IPS-NIHi11 (cell line): Measurements from ENCODE around the gene CAVIN1.
"Not testable (repeated sequence)": the region's sequence is repeated elsewhere in the genome, so short reads cannot be mapped to it uniquely, and the experiment has no call there.

ENCODE experiments used
- DNase-seq: peaks from one replicate; pipeline ENCODE4 v3.0.0; 2012; ENCODE audit warnings: mixed read lengths, low spot score

Gene CAVIN1, protein sequence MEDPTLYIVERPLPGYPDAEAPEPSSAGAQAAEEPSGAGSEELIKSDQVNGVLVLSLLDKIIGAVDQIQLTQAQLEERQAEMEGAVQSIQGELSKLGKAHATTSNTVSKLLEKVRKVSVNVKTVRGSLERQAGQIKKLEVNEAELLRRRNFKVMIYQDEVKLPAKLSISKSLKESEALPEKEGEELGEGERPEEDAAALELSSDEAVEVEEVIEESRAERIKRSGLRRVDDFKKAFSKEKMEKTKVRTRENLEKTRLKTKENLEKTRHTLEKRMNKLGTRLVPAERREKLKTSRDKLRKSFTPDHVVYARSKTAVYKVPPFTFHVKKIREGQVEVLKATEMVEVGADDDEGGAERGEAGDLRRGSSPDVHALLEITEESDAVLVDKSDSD

DNA sequence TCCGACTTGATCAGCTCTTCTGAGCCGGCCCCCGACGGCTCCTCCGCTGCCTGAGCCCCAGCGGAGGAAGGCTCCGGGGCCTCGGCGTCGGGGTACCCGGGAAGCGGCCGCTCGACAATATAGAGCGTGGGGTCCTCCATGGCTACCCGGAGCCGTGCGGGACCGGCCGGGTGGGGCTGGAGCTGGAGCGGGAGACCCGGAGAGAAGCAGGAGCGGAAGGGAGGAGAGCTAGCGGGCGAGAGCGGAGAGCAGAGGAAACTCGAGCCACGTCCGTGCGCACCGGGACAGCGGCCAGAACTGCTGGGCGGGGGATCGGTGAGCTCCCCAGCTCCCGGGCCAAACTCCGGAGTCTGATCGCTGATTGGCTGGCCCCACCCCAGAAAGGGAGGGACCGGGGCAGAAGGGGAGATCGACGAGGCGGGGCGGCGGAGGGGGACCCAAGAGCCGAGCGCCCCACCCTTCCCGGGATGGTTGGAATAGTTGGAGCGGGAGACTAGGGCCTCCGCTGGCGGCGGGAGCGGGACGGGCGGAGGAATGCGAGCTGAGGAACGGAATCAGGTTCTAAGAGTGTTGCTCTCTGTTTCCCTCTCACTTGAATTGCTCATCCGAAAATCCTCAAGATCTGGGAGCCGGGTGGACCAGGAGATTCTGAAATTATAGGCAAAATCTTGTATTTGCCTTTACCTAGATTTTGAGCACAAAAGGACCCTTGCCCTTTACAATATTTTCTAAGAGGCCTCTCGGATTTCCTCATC, at the start of gene CAVIN1:
TSS of gene CAVIN1 (minus strand) at position 299 of the 755 bp plus-strand sequence. CDS start at position 140, 159 bp downstream.
- DNase-seq, result peak; percentile 98

GRCh38 chr17:42467889-42468288, 44.8 kb upstream of the CAVIN1 start:
- no peak for DNase-seq

GRCh38 chr17:42463976-42464400, 40.9 kb upstream of the CAVIN1 start:
- no peak for DNase-seq

DNA sequence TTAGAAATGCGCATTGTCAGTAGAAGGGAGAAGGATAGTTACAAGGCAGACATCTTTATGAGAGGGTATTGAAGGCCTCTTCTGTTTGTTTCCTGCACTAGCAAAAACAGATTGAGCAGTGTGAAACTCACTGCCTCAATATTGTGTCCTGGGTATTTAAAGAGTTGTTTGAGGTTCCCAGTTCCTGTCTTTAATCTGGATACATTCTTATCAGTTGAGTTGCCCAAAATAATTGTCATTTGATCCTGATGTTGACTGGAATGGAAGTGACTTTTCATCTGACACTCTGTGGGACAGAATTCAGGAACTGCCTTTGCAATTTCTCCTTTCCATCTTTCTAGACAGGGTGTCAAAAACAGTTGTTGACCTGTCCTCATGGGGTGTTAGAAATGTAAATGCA, 37.3 kb upstream of the CAVIN1 start:
- DNase-seq, result no peak

GRCh38 chr17:42459801-42460281, 36.8 kb upstream of the CAVIN1 start:
- DNase-seq, result peak; percentile 31

GRCh38 chr17:42459256-42459800, 36.3 kb upstream of the CAVIN1 start:
- peak; percentile 52 for DNase-seq

- DNase-seq, result peak; percentile 99
Observed at GRCh38 chr17:42458497-42459255, 35.6 kb upstream of the CAVIN1 start, which contains the start of gene ATP6V0A1. Gene ATP6V0A1, plus strand, starts transcription at chr17:42458878. Its CDS starts 2,017 bp downstream, at chr17:42460895.

- DNase-seq, result no peak
Observed at GRCh38 chr17:42457107-42457792, 34.2 kb upstream of the CAVIN1 start.

GRCh38 chr17:42456223-42457106, 33.4 kb upstream of the CAVIN1 start:
- DNase-seq, result no peak

DNA sequence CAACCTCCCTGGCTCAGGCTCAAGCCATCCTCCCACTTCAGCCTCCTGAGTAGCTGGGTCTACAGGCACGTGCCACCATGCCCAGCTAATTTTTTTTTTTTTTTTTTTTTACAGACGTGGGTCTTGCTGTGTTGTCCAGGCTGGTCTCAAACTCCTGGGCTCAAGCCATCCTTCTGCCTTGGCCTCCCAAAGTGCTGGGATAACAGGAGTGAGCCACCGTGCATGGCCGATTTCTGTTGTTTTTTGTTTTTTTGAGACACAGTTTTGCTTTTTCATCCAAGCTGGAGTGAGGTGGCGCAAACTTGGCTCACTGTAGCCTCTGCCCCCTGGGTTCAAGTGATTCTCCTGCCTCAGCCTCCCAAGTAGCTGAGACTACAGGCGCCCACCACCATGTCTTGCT, 31.9 kb upstream of the CAVIN1 start:
- DNase-seq, result not testable (repeated sequence)

DNA sequence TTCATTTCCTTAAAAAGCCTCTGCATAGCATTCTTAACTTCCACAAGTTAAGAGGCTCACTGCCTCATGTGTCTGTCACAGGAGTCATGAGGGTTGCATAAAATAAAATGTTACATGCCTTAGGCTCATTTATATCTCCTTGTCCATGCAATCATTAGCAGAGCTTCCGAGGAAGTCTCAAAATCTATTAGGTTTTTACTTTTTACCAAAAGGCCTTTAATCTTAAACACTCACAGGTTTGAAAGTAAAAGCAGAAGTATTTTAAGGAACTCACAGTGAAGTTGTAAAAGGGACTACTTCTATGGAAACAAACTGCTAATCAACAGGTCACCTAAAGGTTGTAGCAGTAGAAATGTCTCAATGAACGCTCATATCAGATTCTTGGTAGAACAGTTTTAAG, 30.4 kb upstream of the CAVIN1 start:
- DNase-seq, result no peak

DNA sequence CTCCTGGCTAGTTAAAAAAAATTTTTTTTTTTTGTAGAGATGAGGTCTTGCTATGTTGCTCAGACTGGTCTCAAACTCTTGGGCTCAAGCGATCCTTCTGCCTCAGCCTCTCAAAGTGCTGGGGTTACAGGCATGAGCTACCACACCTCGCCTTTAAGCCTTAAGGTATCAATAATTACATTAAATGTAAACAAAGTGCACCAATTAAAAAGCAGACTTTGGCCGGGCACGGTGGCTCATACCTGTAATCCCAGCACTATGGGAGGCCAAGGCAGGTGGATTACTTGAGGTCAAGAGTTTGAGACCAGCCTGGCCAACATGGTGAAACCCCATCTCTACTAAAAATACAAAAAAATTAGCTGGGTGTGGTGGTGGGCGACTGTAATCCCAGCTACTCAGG, 28.2 kb upstream of the CAVIN1 start:
- not testable (repeated sequence) for DNase-seq

DNA sequence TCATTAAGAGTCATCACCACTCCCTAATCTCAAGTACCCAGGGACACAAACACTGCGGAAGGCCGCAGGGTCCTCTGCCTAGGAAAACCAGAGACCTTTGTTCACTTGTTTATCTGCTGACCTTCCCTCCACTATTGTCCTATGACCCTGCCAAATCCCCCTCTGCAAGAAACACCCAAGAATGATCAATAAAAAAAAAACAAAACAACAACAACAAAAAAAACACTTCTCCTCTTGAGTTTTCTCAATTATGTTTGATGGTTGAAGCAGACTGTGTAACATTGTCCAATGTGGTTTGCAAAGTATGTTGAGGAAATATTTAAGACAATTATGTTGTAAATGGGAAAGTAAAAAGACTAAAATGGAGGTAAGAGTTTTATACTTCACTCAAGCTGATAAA, 26.8 kb upstream of the CAVIN1 start:
- not testable (repeated sequence) for DNase-seq

DNA sequence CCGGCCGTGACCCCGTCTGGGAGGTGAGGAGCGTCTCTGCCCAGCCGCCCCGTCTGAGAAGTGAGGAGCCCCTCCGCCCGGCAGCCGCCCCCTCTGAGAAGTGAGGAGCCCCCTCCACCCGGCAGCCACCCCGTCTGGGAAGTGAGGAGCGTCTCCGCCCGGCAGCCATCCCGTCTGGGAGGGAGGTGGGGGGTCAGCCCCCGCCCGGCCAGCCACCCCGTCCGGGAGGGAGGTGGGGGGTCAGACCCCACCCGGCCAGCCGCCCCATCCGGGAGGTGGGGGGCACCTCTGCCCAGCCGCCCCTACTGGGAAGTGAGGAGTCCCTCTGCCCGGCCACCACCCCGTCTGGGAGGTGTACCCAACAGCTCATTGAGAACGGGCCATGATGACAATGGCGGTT, 26.1 kb upstream of the CAVIN1 start:
- not testable (repeated sequence) for DNase-seq

GRCh38 chr17:42442196-42442565, 19.1 kb upstream of the CAVIN1 start:
- peak; percentile 37 for DNase-seq

DNA sequence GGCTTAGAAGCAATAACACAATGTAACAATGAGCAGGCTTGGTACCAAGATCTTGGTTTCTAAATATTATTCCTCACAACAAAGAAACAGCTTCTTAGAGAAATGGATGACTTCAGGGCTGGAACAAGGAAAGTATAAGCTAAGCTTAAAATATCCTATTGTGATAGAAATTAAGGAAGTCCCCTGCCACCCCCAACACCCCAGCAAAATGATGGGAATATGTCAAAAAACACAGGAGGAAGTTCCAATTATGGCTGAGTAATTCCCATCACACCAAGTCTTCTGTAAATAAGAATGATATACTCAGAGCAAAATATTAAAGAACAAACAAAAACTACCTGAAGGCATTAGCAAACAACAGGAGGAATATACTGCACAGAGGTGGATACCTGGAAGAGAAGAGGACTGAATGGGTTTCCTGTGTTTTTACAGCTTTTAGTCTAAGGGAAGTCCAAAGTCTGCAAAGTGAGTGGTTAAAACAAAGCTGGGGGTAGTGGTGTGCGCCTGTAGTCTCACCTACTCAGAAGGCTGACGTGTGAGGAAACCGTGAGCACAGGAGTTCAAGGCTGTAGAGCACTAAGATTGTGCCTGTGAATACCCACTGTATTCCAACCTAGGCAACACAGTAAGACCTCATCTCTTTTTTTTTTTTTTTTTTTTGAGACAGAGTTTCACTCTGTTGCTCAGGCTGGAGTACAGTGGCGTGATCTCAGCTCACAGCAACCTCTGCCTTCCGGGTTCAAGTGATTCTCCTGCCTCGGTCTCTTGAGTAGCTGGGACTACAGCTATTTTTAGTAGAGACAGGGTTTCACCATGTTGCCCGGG, 18.5 kb upstream of the CAVIN1 start:
- DNase-seq, result no peak

DNA sequence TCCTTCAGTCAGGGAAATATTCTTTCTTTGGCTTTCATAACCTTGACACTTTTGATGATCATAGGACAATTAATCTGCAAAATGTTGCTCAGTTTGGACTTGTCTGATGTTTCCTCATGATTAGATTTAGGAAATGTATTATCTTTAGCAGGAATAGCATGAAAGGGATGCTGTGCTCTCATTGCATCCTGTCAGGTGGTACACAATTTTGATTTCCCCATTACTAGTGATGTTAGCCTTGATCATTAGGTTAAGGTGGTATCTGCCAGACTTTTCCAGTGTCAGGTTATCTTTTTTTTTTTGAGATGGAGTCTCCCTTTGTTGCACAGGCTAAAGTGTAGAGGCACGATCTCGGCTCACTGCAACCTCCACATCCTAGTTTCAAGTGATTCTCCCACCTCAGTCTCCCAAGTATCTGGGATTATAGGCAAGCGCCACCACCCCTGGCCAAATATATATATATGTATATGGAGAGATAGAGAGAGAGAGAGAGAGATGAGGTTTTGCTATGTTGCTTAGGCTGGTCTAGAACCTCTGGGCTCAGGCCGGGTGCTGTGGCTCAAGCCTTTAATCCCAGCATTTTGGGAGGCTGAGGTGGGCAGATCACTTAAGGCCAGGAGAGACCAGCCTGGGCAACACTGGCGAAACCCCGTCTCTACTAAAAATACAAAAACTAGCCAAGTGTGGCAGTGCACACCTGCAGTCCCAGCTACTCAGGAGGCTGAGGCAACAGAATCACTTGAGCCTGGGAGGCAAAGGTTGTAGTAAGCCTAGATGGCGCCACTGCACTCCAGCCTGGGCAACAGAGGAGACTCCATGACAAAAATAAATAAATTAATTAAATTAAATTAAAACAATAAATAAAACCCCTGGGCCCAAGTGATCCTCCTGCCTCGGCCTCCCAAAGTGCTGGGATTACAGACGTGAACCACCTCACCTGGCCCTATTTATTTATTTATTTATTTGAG, 15.8 kb upstream of the CAVIN1 start:
- no peak for DNase-seq

DNA sequence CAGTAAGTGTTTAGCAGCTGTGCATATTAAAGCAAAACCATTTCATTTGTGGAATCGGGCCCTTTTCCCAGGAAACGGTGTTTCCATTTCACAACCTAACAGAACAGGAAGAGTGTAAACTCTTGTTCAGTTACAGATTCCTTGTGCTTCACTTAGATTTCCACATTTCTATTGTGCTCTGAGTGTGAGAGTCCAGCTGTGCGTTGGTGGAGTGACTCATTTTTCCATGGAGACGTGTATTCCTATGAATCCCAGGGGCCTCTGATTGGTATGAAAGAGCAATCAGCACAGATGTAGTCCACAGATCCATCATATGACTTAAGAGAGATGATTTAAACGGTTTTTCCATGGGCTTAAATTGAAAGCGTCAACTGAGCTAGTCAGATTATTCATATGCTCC, 13.3 kb upstream of the CAVIN1 start:
- DNase-seq, result no peak
